ENCODE measurements around the gene IGF2R.

The IGF2R gene

DNA sequence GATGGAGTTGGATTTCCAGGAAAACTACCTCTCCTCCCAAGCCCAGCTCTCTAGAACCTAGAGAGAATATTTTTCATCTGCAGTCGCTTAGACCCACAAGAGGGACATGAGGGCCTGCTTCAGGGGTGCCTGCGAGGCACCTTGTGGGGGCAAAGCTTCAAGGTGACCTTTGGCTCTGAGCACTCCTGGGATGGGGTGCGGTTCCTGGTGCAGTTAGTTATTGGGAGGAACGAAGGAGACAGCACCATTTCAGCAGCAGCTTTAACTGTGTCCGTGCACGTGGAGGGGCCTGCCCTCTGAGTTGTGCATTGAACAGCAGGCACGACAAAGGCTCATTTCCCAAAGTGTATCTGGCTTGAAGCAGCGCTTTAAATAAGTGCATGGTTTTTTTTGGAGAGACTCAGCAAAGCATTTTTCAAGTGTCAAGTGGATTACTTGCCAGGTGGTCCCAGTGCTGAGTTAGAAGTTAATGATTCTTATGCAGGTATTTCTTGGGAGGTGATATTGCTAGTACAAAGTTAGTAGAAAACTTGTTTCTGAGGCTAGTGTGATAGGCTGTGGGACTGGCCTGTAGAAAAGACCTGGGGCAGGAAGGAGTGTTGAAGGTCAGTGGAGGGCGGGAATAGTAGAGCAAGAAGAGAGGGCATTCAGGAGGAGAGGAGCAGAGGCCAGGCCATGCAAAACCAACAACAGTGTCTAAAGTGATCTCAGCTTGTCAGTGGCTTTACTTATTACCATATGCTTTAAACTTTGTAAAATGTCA, 3.8 kb downstream of the IGF2R start:
- Histone ChIP-seq H3K9ac (ENCODE audit: low read length) (no peak overlapping the region), H2AFZ (ENCODE audit: low read depth, low read length) (no peak overlapping the region), H3K27ac (ENCODE audit: low read length) (no peak overlapping the region), H4K20me1 (ENCODE audit: insufficient read depth, low read length) (peaks cover 11% of the 10 kb centered on the region; the same call in 1 of the 2 replicates), H3K36me3 (replicated peaks; ENCODE audit: low read depth, low read length) (no peaks in the 10 kb centered on the region), H3K4me2 (ENCODE audit: low read length) (no peak overlapping the region), H3K79me2 (ENCODE audit: low read length) (peaks cover 78% of the 10 kb centered on the region), H3K4me1 (ENCODE audit: low read length) (peaks cover 18% of the 10 kb centered on the region), H3K4me3 (ENCODE audit: low read length) (no peak overlapping the region), H3K27me3 (ENCODE audit: low read depth, low read length) (no peaks in the 10 kb centered on the region), H3K9me3 (ENCODE audit: insufficient read depth, low read length) (no peaks in the 10 kb centered on the region)
- no peak for TF ChIP-seq EZH2phosphoT487 (IDR thresholded peaks at IDR 0.05; ENCODE audit: low read depth)
- TF ChIP-seq, protein P1, sequence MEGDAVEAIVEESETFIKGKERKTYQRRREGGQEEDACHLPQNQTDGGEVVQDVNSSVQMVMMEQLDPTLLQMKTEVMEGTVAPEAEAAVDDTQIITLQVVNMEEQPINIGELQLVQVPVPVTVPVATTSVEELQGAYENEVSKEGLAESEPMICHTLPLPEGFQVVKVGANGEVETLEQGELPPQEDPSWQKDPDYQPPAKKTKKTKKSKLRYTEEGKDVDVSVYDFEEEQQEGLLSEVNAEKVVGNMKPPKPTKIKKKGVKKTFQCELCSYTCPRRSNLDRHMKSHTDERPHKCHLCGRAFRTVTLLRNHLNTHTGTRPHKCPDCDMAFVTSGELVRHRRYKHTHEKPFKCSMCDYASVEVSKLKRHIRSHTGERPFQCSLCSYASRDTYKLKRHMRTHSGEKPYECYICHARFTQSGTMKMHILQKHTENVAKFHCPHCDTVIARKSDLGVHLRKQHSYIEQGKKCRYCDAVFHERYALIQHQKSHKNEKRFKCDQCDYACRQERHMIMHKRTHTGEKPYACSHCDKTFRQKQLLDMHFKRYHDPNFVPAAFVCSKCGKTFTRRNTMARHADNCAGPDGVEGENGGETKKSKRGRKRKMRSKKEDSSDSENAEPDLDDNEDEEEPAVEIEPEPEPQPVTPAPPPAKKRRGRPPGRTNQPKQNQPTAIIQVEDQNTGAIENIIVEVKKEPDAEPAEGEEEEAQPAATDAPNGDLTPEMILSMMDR (IDR thresholded peaks at IDR 0.05; ENCODE audit: low read depth, low read length) = no peak

DNA sequence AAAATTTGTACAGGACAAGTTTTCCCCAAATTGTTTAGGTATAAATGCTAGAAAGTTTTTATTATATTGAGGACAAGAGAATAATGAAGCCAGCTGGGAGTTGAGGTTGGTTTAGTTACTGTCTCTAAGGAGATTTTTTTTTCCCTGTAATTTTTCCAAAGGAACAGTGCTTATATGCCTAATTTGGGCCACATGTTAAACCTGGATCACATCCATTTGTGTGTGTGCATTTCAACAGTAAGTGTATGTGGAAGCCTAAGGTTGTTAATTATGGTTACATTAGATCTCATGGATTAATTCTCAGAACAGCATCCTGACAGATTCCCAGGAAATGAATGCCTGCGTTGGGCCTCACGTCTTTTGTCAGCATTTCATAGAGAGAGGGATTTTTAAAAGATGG, 4.5 kb downstream of the IGF2R start:
- TF ChIP-seq, protein P1 (IDR thresholded peaks at IDR 0.05; ENCODE audit: low read depth, low read length) = no peak
- no peak for TF ChIP-seq EZH2phosphoT487 (IDR thresholded peaks at IDR 0.05; ENCODE audit: low read depth)
- Histone ChIP-seq H3K4me2 (ENCODE audit: low read length) (no peak overlapping the region), H3K4me3 (ENCODE audit: low read length) (no peak overlapping the region), H3K27me3 (ENCODE audit: low read depth, low read length) (no peaks in the 10 kb centered on the region), H3K36me3 (replicated peaks; ENCODE audit: low read depth, low read length) (no peaks in the 10 kb centered on the region), H3K27ac (ENCODE audit: low read length) (no peak overlapping the region), H3K4me1 (ENCODE audit: low read length) (peaks cover 20% of the 10 kb centered on the region), H3K9me3 (ENCODE audit: insufficient read depth, low read length) (no peaks in the 10 kb centered on the region), H4K20me1 (ENCODE audit: insufficient read depth, low read length) (peaks cover 16% of the 10 kb centered on the region; the same call in 1 of the 2 replicates), H2AFZ (ENCODE audit: low read depth, low read length) (no peak overlapping the region), H3K9ac (ENCODE audit: low read length) (no peak overlapping the region), H3K79me2 (ENCODE audit: low read length) (peaks cover 85% of the 10 kb centered on the region)

DNA sequence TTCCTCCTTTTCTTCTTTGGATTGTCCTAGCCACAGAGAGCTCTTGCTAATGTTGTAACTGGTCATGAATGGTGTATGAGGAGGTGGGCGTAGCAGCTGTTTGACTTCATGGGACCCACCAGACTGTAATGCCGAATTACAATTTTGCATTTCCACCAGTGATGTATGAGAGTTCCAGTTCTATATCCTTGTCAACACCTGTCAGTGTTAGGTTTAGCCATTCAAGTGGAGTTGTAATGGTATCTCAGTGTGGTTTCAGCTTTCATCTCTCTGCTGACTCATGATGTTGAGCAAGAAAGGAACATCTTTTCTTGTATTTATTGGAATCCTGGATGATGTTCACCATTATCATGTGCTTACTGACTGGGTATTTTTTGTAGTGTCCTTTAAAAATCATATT, 5.1 kb downstream of the IGF2R start:
- Histone ChIP-seq H4K20me1 (ENCODE audit: insufficient read depth, low read length) (peaks cover 19% of the 10 kb centered on the region; the same call in 1 of the 2 replicates), H3K9me3 (ENCODE audit: insufficient read depth, low read length) (no peaks in the 10 kb centered on the region), H3K4me3 (ENCODE audit: low read length) (no peak overlapping the region), H3K27ac (ENCODE audit: low read length) (no peak overlapping the region), H3K4me2 (ENCODE audit: low read length) (no peak overlapping the region), H3K79me2 (ENCODE audit: low read length) (peaks cover 91% of the 10 kb centered on the region), H3K4me1 (ENCODE audit: low read length) (peaks cover 25% of the 10 kb centered on the region), H3K27me3 (ENCODE audit: low read depth, low read length) (no peaks in the 10 kb centered on the region), H2AFZ (ENCODE audit: low read depth, low read length) (no peak overlapping the region), H3K36me3 (replicated peaks; ENCODE audit: low read depth, low read length) (no peaks in the 10 kb centered on the region), H3K9ac (ENCODE audit: low read length) (no peak overlapping the region)
- TF ChIP-seq, protein P1 (IDR thresholded peaks at IDR 0.05; ENCODE audit: low read depth, low read length) = no peak
- no peak for TF ChIP-seq EZH2phosphoT487 (IDR thresholded peaks at IDR 0.05; ENCODE audit: low read depth)

DNA sequence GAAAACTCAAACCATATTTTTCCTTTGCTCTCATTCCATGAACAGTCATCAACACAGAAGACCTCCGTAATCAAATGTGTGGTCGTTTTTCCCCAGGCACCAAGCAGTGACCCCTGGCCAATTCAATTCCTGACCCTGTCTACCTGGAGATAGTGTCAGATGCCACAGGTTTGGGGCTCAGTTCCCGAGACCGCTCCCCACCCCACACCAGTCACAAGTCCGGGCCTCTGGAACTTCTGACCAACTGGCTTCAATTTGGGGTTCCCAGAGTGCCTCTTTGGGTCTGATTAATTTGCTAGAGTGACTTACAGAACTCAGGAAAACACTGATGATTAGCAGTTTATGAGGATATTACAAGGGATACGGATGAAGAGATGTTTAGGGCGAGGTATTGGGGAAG, 6.0 kb downstream of the IGF2R start:
- TF ChIP-seq EZH2phosphoT487 (IDR thresholded peaks at IDR 0.05; ENCODE audit: low read depth) = no peak
- TF ChIP-seq, protein P1 (IDR thresholded peaks at IDR 0.05; ENCODE audit: low read depth, low read length) = no peak
- H3K27ac ChIP-seq (ENCODE audit: low read length) = no peak overlapping the region
- no peak overlapping the region for H3K9ac ChIP-seq (ENCODE audit: low read length)
- H3K27me3 ChIP-seq (ENCODE audit: low read depth, low read length) = no peaks in the 10 kb centered on the region
- peaks cover 21% of the 10 kb centered on the region; the same call in 1 of the 2 replicates for H4K20me1 ChIP-seq (ENCODE audit: insufficient read depth, low read length)
- peaks cover 32% of the 10 kb centered on the region for H3K4me1 ChIP-seq (ENCODE audit: low read length)
- H3K36me3 ChIP-seq (replicated peaks; ENCODE audit: low read depth, low read length) = no peaks in the 10 kb centered on the region
- peaks cover 92% of the 10 kb centered on the region for H3K79me2 ChIP-seq (ENCODE audit: low read length)
- H3K9me3 ChIP-seq (ENCODE audit: insufficient read depth, low read length) = no peaks in the 10 kb centered on the region
- H3K4me3 ChIP-seq (ENCODE audit: low read length) = no peak overlapping the region
- H3K4me2 ChIP-seq (ENCODE audit: low read length) = no peak overlapping the region
- H2AFZ ChIP-seq (ENCODE audit: low read depth, low read length) = no peak overlapping the region
